HG03469 (cell line): ENCODE measurements around the gene B3GAT3.
"Not testable (repeated sequence)": the region's sequence is repeated elsewhere in the genome, so short reads cannot be mapped to it uniquely, and the experiment has no call there.

ENCODE experiments used
- ATAC-seq: cut with Tn5 transposase; IDR thresholded peaks from one replicate; pipeline ENCODE4 v1.9.1; 2021; ENCODE audit warnings: mild to moderate bottlenecking, moderate library complexity, moderate number of reproducible peaks; ENCODE audit not compliant: unreplicated experiment

B3GAT3 gene

GRCh38 chr11:62645946-62646824 lies 24.4 kb upstream of the B3GAT3 start, which contains the start of gene GANAB:
Gene GANAB (minus strand): TSS chr11:62646613. CDS start chr11:62646599, 14 bp downstream.
- peak; percentile 68 for ATAC-seq

GRCh38 chr11:62645671-62645945 lies 23.8 kb upstream of the B3GAT3 start:
- ATAC-seq: no peak

- no peak for ATAC-seq
Observed at GRCh38 chr11:62644220-62644619, 22.4 kb upstream of the B3GAT3 start.

GRCh38 chr11:62632492-62632891 lies 10.7 kb upstream of the B3GAT3 start:
- no peak for ATAC-seq

- no peak for ATAC-seq
Observed at GRCh38 chr11:62627713-62628112, 5.9 kb upstream of the B3GAT3 start.

- ATAC-seq: no peak
Observed at GRCh38 chr11:62622476-62623089, 797 bp upstream of the B3GAT3 start.

GRCh38 chr11:62621027-62621566 lies 689 bp downstream of the B3GAT3 start:
- ATAC-seq: no peak

GRCh38 chr11:62616957-62617356 lies 4.8 kb downstream of the B3GAT3 start:
- ATAC-seq: not testable (repeated sequence)

- no peak for ATAC-seq
Observed at GRCh38 chr11:62615521-62615920, 6.3 kb downstream of the B3GAT3 start.

GRCh38 chr11:62614275-62614674 lies 7.5 kb downstream of the B3GAT3 start:
- no peak for ATAC-seq

- ATAC-seq: peak; percentile 2
Observed at GRCh38 chr11:62613291-62613778, 8.5 kb downstream of the B3GAT3 start.

- ATAC-seq: peak; percentile 34
Observed at GRCh38 chr11:62612366-62613290, 9.2 kb downstream of the B3GAT3 start, which contains the start of the genes EML3 and ROM1. Gene EML3 (minus strand): TSS chr11:62612775. CDS start chr11:62612457, 318 bp downstream. Gene ROM1 (plus strand): TSS chr11:62613257. CDS start chr11:62613282, 25 bp downstream.

GRCh38 chr11:62611705-62612365 lies 10.0 kb downstream of the B3GAT3 start:
- peak; percentile 5 for ATAC-seq

- ATAC-seq: no peak
Observed at GRCh38 chr11:62610814-62611704, 10.7 kb downstream of the B3GAT3 start.

- ATAC-seq: no peak
Observed at GRCh38 chr11:62610403-62610802, 11.4 kb downstream of the B3GAT3 start.

- no peak for ATAC-seq
Observed at GRCh38 chr11:62608776-62609175, 13.0 kb downstream of the B3GAT3 start.

GRCh38 chr11:62607714-62608113 lies 14.1 kb downstream of the B3GAT3 start:
- ATAC-seq: no peak

- ATAC-seq: no peak
Observed at GRCh38 chr11:62605902-62606301, 15.9 kb downstream of the B3GAT3 start.

- ATAC-seq: no peak
Observed at GRCh38 chr11:62605467-62605866, 16.3 kb downstream of the B3GAT3 start.
